Cardiac muscle cell (in vitro differentiated cells and primary cell): ENCODE results near the gene SOX12. TPM values are rescaled to one million over a fixed set of nuclear protein-coding genes. Genes with fewer than 3 reads are reported as not detected.

Experiments used
- DNase-seq, 2 donors: peaks; one replicate each; pipeline versions ENCODE4 v3.0.0 to v3.0.0-alpha.2; 2010 to 2017; ENCODE audit warnings: low read depth in 1 of 2, low spot score in 1 of 2
- H3K27ac ChIP-seq: fragments of 200-600 bp; sonication (generic); 2 replicates; pipeline ENCODE4 v1.5.1; 2016
- H3K27me3 ChIP-seq: fragments of 200-600 bp; sonication (generic); 2 replicates; pipeline ENCODE4 v1.6.0; 2016; ENCODE audit warnings: control low read depth
- H3K36me3 ChIP-seq: fragments of 200-600 bp; sonication (generic); 2 replicates; pipeline ENCODE4 v1.5.1; 2016; ENCODE audit warnings: control low read depth
- H3K4me1 ChIP-seq: fragments of 200-600 bp; sonication (generic); 2 replicates; pipeline ENCODE4 v1.8.1; 2017; ENCODE audit warnings: low read depth, mild to moderate bottlenecking, mixed run types
- H3K4me3 ChIP-seq: fragments of 200-600 bp; sonication (generic); 2 replicates; pipeline ENCODE4 v1.5.1; 2016; ENCODE audit warnings: mild to moderate bottlenecking
- H3K9me3 ChIP-seq: fragments of 200-600 bp; sonication (generic); 2 replicates; pipeline ENCODE4 v1.5.1; 2017; ENCODE audit warnings: low read depth, mild to moderate bottlenecking, control low read depth
- polyA plus RNA-seq: library from polyadenylated mRNA; unstranded; fragments of >200 nt; fragmentation: Nextera tagmentation; extraction: Ambion mirVana; gene quantifications from 2 replicates; pipeline ENCODE4 v1.2.1, GENCODE V29; 2016
- total RNA-seq: library from RNA; depleted of rRNA; stranded (reverse); fragments of >200 nt; gene quantifications from 2 replicates; pipeline ENCODE4 v1.2.3, GENCODE V29; 2016
- TF ChIP-seq, protein P1 (sequence below): IDR thresholded peaks from 2 replicates; pipeline ENCODE4 v1.5.1; 2012; ENCODE audit warnings: low read depth, mild to moderate bottlenecking, low read length

SOX12 gene
- total and polyA plus RNA-seq, 2 experiments from 2014 or later, result 41.9 to 79.8 TPM

DNA sequence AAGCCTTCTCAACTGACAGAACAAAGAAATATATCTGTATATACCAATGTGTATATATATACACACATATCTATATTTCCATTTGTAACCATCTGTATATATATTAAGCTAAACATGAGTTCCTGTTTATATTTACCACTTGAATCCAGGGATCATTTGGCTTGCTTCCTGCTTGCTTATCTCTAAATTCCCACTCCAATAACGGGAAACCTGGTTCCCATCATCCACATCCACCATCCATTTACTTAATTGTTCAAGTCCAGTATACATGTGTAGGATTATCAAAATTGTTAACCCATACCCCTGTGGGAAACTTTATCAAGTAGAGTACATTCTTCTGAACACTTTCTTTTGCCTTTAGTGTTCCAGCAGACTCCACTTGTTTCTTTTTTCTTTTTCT lies 12.5 kb upstream of the SOX12 start:
- H3K4me1 ChIP-seq, result peaks cover 14% of the 10 kb centered on the region
- H3K27ac ChIP-seq, result no peak overlapping the region
- H3K27me3 ChIP-seq, result no peaks in the 10 kb centered on the region
- DNase-seq, result no peak
- no peaks in the 10 kb centered on the region for H3K9me3 ChIP-seq
- TF ChIP-seq, protein P1, sequence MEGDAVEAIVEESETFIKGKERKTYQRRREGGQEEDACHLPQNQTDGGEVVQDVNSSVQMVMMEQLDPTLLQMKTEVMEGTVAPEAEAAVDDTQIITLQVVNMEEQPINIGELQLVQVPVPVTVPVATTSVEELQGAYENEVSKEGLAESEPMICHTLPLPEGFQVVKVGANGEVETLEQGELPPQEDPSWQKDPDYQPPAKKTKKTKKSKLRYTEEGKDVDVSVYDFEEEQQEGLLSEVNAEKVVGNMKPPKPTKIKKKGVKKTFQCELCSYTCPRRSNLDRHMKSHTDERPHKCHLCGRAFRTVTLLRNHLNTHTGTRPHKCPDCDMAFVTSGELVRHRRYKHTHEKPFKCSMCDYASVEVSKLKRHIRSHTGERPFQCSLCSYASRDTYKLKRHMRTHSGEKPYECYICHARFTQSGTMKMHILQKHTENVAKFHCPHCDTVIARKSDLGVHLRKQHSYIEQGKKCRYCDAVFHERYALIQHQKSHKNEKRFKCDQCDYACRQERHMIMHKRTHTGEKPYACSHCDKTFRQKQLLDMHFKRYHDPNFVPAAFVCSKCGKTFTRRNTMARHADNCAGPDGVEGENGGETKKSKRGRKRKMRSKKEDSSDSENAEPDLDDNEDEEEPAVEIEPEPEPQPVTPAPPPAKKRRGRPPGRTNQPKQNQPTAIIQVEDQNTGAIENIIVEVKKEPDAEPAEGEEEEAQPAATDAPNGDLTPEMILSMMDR, result no peak
- no peak overlapping the region for H3K4me3 ChIP-seq
- no peaks in the 10 kb centered on the region for H3K36me3 ChIP-seq

DNA sequence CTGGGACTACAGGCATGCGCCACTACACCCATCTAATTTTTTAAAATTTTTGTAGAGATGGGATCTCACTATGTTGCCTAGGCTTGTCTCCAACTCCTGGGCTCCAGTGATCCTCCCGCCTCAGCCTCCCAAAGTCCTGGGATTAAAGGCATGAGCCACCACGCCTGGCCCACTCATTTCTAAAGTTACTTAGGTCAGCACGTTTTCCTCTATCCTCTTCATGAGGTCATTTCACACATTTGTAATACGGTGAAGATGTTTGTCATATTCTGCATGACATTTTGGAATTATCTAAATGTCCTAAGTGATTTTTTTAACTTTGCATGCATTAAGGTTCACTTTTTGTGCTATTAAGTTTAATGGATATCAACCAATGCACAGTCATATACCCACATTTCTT lies 11.9 kb upstream of the SOX12 start:
- no peak for DNase-seq
- Histone ChIP-seq H3K9me3 (no peaks in the 10 kb centered on the region), H3K4me3 (no peak overlapping the region), H3K27ac (no peak overlapping the region), H3K27me3 (no peaks in the 10 kb centered on the region), H3K4me1 (peaks cover 14% of the 10 kb centered on the region), H3K36me3 (no peaks in the 10 kb centered on the region)
- TF ChIP-seq, protein P1, result no peak

DNA sequence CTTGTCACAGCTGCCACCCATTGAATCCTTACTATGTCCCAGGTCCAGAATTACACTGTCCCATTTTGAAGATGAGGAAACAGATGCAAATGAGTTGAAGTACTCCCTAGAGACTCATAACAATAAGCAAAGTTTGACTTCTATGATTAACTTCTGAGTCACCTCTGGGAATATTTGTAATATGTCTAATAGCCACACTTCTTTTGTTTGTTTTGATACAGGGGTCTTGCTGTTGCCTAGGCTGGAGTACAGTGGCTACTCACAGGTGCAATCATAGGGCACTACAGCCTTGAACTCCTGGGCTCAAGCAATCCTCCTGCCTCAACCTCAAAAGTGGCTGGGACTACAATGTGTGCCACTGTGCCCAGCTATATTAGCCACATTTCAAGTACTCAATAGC lies 11.4 kb upstream of the SOX12 start:
- TF ChIP-seq, protein P1, result no peak
- Histone ChIP-seq H3K4me1 (peaks cover 11% of the 10 kb centered on the region), H3K36me3 (no peaks in the 10 kb centered on the region), H3K4me3 (no peak overlapping the region), H3K27ac (no peak overlapping the region), H3K9me3 (no peaks in the 10 kb centered on the region), H3K27me3 (no peaks in the 10 kb centered on the region)
- DNase-seq, result no peak

DNA sequence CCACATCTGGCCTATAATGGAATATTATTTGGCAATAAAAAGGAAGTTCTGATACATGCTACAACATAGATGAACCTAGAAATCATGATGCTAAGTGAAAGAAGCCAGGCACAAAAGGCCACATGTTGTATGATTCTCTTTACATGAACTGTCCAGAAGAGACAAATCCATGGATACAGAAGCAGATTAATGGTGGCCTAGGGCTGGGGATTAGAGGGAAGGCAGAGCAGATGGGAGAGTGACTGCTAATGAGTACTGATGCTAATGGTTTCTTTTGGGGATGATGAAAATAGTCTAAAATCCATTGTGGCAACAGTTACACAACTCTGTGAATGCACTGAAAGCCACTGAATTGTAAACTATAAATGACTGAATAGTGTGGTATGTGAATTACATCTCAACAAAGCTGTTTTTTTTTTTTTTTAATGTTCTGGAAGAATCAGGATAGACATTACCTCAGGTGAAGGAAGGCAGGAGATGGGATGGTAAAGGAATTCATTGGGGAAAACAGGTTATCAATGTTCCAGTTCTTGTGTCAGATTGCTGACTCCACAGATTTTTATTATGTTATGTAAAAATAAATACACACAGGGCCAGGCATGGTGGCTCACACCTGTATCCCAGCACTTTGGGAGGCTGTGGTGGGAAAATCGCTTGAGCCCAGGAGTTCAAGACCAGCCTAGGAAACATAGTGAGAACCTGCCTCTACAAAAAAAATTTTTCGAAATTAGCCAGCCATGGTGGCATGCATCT lies 8.9 kb upstream of the SOX12 start:
- Histone ChIP-seq H3K4me3 (no peak overlapping the region), H3K27ac (no peak overlapping the region), H3K9me3 (no peaks in the 10 kb centered on the region), H3K4me1 (no peaks in the 10 kb centered on the region), H3K27me3 (no peaks in the 10 kb centered on the region), H3K36me3 (peaks cover 3% of the 10 kb centered on the region)
- TF ChIP-seq, protein P1, result no peak
- no peak for DNase-seq

DNA sequence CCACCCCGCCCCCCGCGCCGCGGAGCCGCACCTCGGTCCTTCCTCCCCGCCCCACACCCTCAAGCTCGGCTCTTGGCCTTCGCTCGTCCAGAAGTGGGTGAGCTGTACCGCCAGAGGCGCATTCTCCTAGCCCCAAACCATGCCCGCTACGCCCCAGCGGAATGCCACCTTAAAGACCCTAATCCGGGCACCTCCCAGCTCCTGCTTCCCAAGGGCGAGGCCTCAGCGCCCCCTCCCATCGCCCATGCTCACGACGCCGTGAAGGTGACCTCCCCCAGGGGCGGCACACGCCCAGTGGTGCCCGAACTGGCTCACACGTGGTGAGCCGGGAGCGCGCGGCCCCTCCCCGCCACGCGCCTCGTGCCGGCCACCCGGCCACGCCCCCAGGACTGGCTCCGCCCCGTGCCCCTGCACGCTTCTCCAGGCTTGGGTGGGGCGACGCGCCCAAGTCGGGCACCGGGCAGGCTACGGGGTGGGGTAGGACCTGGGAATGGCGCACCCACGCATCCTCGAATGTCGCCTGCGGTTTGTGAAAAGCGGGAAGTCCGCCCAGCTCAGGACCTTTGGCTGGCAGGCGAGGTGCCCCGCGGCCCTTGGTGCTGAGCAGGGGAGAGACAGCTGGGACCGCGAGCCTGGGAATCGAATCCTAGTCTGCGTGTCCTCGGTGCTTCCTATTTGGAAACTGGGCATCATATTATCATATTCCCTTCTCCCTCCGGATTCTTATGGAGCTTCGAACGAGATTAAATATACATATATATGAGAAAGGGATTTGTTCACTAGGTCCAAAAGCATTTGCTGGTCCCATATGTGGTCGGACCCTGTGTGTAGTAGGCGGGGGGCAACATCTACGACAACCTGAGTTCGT lies 941 bp upstream of the SOX12 start:
- TF ChIP-seq, protein P1, result peak; percentile 44
- peak; percentile 89 to 95 for DNase-seq
- Histone ChIP-seq H3K4me3 (peak overlapping the region; percentile 53), H3K27me3 (no peaks in the 10 kb centered on the region), H3K36me3 (peaks cover 3% of the 10 kb centered on the region), H3K9me3 (no peaks in the 10 kb centered on the region), H3K4me1 (peaks cover 11% of the 10 kb centered on the region), H3K27ac (peak overlapping the region; percentile 70)
